DOHH2 (cell line): ENCODE measurements around the gene COL5A1.

Experiments
- CTCF ChIP-seq: fragments of 200-600 bp; sonication (generic); IDR thresholded peaks from one replicate; pipeline ENCODE4 v1.5.1; 2014; ENCODE audit warnings: antibody characterized with exemption, mild to moderate bottlenecking, low read depth, low read length; ENCODE audit not compliant: poor library complexity, severe bottlenecking
- EZH2phosphoT487 ChIP-seq: fragments of 200-600 bp; sonication (generic); IDR thresholded peaks from 2 replicates; pipeline ENCODE4 v1.6.1; 2017; ENCODE audit warnings: borderline replicate concordance, mild to moderate bottlenecking, antibody characterized with exemption, low read length, moderate library complexity, mixed read lengths

- no peak for TF ChIP-seq CTCF
- no peak for TF ChIP-seq EZH2phosphoT487
Measured at GRCh38 chr9:134605351-134605965, 36.1 kb upstream of the COL5A1 start.
